ENCODE measurements around the gene KLK4.

The KLK4 gene, protein sequence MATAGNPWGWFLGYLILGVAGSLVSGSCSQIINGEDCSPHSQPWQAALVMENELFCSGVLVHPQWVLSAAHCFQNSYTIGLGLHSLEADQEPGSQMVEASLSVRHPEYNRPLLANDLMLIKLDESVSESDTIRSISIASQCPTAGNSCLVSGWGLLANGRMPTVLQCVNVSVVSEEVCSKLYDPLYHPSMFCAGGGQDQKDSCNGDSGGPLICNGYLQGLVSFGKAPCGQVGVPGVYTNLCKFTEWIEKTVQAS

DNA sequence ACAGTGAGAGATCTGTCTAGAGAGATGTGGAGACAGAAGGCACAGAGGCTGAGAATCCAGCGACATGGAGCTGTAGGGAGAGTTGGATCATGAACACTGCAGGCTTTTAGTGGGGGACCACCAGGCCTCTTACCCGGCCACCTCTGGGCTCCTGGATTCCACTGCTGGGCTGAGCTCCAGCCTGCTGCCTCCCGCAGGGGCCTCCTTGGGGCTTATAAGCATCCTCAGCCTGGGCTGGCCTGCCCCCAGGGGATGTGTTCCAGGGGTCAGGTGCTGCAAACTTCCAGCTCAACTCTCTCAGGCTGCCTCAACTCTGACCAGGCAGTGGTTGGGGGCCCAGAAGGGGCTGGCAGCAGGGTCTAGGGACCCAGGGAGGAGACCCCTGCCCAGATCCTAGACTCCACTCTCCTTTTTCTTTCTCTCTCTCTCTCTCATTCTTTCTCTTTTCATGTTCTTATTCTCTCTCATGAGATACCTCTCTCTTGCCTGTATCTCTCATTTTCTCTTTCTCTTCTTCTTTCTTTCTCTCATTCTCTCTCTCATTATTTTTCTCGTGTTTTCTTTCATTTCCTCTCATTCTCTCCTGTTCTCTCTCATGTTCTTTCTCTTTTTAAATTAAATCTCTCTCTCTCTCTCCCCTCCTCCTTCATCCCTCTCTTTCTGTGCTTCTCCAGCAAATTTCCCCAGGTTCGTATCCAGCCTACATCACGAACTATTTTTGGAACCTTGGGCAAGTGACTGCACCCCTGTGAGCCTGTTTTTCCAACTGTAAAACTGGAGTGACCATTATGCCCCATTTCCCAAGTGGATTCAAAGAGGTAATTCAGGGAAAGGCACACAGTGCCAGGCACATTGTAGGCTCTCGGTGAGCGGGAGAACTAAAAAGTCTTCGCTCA, at the start of gene KLK4:
TSS of gene KLK4 (minus strand) at position 190 of the 896 bp plus-strand sequence. CDS start 657 bp downstream, outside the sequence.
- DNase-seq: no peak

DNA sequence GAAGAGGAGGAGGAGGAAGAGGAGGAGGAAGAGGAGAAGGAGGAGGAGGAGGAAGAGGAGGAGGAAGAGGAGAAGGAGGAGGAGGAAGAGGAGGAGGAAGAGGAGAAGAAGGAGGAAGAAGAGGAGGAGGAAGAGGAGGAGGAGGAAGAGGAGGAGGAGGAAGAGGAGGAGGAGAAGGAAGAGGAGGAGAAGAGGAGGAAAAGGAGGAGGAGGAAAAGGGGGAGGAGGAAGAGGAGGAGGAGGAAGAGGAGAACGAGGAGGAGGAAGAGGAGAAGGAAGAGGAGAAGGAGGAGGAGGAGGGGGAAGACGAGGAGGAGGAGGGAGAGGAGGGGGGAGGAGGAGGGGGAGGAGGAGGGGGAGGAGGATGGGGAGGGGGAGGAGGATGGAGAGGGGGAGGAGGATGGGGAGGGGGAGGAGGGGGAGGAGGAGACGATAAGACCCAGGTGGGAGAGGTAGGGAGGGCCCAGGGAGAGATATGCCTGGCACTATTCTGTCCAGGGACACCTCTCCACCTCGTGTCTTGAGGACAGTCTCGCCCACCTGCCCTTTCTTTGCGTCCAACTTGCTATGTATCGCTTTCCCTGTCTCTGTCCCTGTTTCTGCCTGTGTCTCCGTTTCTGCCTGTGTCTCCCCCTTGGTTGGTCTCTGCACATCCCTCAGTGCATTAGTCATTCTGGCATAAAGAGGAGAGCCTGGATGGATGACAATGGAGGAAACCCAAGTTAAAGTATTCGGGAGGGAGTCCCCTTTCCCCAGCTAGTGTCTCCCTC, 48.7 kb upstream of the KLK4 start:
- no peak for DNase-seq

DNA sequence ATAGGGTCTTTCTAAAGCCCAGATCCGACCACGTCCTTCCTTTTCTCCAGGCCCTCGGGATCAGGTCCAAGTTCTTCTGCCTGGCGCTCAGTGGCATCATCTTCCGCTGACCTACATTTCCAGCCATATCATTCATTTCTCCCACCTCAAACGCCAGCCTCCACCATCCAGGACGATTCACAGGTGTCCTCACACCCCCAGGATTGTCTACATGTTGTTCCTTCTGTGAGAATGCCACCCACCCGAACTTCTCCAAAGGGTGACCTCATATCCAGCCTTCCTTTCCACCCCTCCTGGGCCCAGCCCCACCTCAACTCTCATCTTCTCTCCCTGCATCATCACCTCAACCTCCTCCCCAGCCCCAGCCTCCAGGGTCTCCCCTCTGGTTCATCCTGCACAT, 46.4 kb upstream of the KLK4 start:
- no peak for DNase-seq

DNA sequence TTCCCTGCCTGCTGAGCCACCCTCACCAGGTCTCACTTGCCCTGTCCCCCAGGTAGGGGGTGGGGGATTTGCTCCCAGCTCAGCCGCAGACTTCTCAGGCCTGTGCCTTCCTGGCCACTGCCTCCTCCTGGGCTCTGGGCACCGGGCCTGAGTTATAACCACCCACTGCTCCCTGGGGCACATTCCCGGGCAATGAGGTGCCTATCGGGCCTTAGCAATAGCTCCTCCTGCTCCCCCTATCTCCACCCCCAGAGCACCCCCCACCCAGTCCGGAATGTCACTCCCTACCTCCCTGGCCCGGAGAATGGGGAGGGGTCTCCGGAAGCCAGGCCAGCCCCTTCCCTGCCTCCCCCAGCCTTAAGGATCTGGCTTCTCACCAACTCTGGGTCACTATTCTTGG, 41.7 kb upstream of the KLK4 start, which contains the start of gene KLK5:
TSS of gene KLK5 (minus strand) at position 129 of the 400 bp plus-strand sequence. CDS start 381 bp downstream, outside the sequence.
- no peak for DNase-seq

DNA sequence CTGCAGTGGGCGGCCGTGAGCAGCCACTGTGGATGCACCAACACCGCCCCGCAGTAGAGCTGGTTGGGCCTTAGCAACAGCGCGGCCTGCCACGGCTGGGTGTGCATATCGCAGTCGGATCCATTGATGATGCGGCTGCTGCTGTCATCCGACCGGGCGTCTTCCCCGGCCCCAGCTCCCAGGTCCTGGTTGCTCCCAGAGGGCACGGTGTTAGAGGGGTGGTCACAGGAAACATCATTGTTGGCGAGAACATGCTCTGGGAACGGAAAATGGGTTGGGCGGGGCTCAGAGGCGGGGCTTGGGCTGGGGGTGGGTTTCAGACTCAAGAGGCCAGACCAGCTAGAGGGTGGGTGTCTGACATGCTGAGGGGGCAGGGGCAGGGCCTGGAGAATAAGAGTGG, 38.7 kb upstream of the KLK4 start:
- DNase-seq: no peak

DNA sequence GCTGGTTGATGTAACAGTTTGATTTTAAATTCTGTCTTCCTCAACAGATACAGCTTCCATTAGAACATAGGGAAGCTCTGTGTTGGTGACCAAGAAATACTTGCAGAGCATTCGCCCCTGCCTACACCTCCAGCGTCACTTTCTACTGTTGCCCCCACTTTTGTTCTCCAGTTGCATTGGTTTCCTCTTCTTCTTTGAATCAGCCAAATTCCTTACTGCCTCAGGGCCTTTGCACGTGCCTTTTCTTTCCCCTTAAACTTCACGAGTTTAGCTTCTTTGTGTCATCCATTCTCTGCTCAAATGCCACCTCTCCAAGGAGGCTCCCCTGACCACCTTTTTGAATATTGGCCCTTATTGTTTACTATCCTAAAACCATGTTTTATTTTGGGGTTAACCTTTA, 35.9 kb upstream of the KLK4 start:
- DNase-seq: no peak

DNA sequence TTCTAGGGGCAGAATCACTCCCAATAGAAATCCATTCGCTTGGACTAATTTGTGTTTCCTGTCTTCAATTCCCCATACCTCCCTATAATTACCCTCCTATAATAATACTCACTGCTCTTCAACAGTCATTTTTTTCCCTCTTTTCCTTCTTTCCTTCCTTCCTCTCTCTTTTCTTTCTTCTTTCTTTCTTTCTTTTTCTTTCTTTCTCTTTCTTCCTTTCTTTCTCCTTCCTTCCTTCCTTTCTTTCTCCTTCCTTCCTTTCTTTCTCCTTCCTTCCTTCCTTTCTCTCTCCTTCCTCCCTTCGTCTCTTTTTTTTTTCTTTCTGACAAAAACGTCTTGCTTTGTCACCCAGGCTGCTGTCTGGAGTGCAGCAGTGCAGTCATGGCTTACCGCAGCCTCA, 33.6 kb upstream of the KLK4 start:
- DNase-seq: no peak

DNA sequence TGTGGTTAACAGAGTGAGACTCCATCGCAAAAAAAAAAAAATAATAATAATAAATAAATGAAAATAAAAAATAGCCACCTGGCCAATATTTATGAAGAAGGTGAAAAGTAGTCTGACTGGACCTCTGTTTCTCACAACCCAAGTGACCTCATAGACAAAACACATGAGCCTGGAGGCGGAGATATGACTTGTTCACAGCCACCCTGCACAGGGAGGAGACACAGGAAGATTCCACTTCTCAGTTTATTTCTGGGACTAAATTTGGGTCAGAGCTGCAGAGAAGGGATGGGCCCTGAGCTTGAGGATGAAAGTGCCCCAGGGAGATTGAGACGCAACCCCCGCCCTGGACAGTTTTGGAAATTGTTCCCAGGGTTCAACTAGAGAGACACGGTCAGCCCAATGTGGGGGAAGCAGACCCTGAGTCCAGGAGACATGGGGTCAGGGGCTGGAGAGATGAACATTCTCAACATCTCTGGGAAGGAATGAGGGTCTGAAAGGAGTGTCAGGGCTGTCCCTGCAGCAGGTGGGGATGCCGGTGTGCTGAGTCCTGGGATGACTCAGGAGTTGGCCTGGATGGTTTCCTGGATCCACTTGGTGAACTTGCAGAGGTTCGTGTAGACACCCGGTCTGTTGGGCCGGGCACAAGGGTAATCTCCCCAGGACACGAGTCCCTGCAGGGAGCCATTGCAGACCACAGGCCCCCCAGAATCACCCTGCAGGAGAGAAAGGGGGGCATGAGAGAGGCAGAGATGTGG, 32.1 kb upstream of the KLK4 start:
- DNase-seq: no peak

DNA sequence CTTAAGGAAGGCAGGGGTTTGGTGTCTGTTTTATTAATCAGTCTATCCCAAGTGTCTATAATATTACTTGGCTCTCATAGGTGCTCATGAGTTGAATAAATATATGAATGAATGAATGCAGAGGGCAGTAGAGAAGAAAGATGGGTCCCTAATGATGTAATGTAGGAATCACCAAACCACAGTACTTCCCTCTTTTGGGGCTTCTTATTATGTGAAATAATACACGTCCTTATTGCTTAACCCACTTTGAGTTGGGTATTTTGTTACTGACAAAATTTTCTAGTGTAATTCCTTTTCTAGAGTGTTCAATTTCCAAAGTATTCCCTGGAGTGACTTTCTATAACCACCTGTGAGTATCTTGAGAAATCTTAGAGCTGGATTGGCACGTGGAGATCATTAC, 28.4 kb upstream of the KLK4 start:
- no peak for DNase-seq

DNA sequence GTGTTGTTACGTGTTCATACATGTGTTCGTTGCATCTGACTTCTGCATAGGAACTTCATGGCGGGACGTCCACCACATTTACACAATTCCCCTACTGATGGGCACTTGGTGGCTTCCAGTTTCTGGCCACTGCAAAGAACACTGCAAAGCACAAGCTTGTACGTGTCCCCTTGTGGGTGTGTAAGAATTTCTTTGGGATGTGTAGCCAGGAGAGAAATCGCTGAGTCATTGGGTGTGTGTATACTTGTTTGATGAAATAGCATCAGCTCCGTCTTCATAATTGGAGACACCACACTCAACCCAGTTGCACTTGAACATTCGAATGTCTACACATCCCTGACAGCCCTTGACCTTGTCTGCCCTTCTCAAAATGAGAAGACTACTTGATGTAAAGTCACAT, 22.4 kb upstream of the KLK4 start:
- DNase-seq: no peak

DNA sequence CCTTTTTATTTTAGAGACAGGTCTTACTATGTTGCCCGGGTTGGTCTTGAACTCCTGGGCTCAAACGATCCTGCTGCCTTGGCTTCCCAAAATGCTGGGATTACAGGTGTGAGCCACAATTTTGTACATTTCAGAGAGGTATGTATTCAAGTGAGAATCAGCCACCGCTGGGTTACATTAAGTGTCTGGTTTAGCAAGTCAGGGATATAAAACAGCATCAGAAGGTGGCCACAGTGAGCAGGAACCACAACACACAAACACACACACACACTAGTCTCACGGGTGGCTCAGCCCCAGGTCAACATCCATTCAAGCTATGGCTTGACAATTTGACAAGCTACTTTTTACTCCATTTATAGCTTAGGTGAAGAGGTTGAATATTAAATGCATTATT, 21.5 kb upstream of the KLK4 start:
- DNase-seq: no peak

DNA sequence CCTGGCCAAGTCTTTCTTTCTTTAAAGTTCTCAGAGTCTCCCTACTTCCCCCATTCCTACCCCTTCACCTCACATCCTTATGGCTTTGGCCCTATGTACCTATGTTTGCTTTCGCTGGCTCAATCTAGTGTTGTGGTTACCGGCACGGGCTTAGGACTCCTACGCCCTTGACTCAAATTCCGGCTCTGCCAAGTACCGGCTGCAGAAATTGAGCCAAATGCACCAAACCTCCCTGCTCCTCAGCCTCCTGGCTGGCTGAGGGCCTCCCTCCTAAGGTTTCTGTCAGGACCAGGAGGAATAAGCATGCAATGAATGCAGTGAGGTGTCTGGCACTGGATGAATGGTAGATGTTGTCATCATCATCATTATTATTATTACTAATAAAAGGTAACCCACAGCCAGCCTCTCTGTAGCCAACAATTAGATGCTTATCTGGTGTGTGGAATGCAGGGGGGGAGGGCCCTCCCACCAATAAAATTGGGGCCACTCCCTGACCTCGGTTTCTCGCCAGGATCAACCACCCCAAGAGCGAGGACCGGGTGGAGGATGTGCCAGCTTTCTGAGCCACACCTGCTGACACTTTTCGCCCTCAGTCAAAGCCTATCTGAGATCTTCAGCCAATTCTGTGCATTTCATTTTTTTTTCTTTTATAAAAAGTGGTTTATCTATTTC, 21.0 kb upstream of the KLK4 start:
- no peak for DNase-seq

DNA sequence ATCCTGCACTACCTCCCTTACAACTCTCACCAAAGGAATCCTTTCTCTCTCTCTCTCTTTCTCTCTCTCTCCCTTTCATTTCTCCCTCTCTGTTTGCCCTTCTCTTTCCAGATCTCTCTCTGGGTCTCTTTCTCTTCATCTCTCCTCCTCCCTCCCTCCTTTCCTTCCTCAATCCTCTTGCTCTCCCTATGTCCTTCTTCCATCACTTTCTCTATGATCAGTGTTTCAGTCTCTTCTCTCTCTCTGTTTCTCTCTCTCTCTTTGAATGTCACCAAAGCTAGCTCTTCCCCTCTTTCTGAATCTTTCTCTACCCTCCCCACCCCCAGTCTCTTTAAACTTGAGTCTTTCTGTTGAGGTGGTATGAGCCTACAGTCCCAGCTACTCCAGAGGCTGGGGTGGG, 19.8 kb upstream of the KLK4 start:
- DNase-seq: no peak

DNA sequence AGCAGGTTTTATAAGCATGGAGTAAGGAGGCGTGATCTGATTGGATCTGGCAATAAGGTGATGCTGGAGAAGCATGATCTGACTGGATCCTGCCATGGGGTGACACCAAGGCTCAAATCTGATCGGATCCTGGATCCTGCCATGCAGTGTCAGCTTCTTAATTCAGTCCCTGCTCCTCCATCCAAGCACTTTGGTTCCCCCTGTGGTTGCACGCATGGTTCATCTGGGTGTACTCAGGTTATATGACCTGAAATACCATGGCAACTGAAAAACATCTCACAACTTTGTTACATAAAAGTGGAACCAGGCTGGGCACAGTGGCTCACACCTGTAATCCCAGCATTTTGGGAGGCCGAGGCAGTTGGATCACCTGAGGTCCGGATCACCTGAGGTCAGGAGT, 17.6 kb upstream of the KLK4 start:
- no peak for DNase-seq

DNA sequence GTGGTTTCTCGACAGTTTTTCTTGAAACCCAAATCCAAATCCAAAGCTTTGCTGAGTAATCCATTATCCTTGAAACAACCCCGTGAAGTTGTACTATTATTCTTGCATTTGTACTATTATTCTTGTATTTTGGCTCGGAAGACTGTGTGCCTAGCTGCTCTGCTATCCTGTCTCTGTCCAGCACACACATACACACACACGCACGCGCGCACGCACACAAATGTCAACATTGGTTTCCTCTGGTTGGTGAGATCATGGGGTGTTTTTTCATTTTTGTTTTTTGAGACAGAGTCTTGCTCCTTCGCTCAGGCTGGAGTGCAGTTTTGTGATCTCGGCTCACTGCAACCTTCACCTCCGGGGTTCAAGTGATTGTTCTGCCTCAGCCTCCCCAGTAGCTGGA, 14.9 kb upstream of the KLK4 start:
- no peak for DNase-seq

DNA sequence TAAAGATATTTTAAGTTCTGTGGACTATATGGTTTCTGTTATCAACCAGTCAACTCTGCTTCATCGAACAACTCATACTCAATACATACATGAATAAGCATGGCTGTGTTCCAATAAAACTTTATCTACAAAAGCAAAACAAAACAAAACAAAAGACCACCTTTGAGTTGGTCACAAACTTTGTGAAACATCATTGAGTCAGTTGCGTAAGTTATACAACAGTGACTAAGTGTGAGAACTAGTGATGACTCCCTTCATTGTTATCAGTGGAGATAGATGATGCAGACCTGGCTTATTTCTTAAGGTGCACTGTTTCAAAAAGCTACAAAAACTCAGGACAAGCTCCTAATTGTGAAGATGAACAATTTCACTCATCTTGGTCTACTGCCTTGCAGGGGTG, 14.5 kb upstream of the KLK4 start:
- DNase-seq: no peak

DNA sequence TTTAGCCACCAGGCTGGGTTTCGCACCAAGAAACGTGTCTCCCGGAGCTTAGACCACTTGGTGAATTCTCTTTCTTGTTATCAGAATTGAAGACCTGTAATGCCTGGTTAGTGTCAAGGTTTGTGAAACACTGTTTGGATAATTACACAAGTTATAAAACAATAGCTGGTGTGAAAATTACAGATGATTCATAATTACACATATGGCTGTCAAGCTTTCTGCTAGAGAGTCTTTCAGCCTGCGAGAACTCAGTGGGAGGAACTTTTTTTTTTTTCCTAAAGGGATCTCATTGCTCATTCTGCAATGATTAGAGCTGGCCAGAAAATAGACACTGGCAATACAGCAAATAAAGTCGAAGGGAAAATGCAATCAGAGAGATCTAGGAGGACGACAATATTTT, 13.4 kb upstream of the KLK4 start:
- DNase-seq: no peak

DNA sequence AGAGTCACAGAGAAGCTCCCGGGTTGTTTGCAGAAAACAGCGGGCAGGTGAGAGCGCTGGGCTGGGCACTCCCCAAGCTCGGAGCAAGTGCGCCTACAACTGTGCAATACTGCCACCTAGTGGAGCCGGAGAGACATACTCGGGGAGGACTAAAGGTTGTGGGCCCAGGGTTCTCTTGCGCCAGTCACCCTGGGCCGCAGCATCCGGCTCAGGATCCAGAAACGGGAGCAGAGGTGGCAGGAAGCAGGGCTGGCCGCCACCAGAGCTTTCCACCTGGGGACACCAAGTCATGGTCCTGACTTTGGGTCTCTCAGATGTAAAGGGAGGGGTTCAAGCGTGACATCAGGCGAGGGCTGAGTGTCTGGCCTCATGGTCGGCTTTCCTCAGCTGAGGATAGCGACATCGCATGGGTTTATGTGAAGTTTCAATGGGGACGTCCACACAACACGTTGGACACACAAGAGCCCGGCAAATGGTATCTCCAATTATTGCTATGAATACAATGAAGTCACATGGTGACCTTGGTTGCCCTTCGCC, 11.2 kb upstream of the KLK4 start:
- peak; percentile 79 for DNase-seq

DNA sequence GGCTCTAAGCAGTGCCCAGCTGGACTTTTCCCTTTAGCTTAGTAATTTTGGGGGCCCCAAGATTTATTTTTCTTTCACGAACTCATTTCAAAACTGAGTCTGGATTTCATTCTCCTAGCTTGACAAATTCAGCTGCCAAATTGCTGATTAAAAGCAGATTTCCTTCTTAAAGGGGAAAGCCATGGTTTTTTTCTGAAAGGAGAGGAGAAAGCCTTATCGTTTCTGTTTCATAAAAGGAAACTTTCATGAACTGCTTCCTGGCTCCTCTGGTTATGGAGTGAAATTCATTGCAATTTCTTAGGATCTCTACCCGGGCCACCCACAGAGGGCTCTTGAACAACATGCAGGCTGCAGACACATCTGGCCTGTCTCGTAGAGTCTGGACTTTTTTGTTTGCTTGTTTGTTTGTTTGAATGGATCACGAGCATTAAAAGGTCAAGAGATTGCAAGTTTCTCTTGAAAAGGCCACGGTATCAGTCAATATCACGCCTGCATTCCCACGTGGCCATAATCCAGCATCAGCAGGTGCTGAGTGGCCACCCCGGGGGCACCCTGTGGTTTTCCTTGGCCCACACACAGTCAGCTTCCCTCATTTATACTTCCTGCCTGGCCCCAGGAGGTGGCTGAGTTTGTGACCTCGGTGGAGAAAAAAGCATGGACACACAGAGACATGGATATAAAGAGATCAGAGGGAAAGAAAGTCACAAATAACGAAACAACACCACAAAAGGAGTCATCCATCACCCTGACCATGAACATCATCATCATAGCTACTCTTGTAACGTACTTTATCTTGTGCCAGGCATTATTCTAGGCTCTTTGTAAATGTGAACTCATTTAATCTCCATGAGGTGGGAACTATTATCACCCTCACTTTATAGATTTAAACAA, 10.5 kb upstream of the KLK4 start:
- DNase-seq: no peak

DNA sequence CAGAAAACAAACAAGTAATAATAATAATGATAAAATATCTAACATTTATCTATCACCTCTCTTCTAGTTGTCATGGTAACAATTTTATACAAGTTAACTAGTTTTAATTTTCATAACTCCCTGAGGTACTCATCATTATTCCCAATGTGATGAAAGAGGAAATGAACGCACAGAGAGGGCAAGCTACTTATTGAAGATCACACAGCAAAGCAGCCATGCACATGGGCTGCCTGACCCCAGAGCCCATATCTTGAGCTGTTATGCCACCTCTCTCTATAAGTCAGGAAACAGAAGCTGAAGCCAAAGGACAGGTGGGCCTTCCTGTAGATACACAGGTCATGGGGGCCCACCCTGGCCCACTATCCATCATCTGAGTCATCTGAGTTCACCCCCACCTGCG, 4.9 kb upstream of the KLK4 start:
- DNase-seq: no peak

All from right forelimb (tissue), 1 donor.